A673 (cell line): ENCODE results near the gene IL15. TPM values are rescaled to one million over a fixed set of nuclear protein-coding genes. Genes with fewer than 3 reads are reported as not detected.

ENCODE experiments used
- BruUV-seq: library from RNA; stranded (reverse); fragments of 400-500 nt; replicated peaks from 2 replicates; lab custom pipeline; 2021; lab: Mats Ljungman, UMichigan
- CTCF ChIA-PET: fragments of 300-600 bp; sonication (Branson Sonifier 250); formaldehyde crosslinking; loops from one replicate; lab custom pipeline; 2022; ENCODE audit warnings: antibody characterized with exemption; lab: Charles Lee
- POLR2A ChIA-PET: fragments of 300-600 bp; sonication (Branson Sonifier 250); formaldehyde crosslinking; loops from one replicate; lab custom pipeline; 2022; ENCODE audit warnings: antibody characterized with exemption; ENCODE audit not compliant: low non-redundant PET; lab: Charles Lee
- DNase-seq: peaks from one replicate; pipeline ENCODE4 v3.0.0-alpha.2; 2015; ENCODE audit warnings: low spot score
- H3K27ac ChIP-seq: fragments of 200-600 bp; sonication (generic); 2 replicates; pipeline ENCODE4 v1.5.1; 2016; ENCODE audit warnings: mixed run types, low read depth, mild to moderate bottlenecking, mixed read lengths, antibody characterized with exemption, low read length; ENCODE audit not compliant: poor library complexity, severe bottlenecking
- H3K27me3 ChIP-seq: fragments of 200-600 bp; sonication (generic); replicated peaks from 2 replicates; pipeline ENCODE4 v1.6.1; 2017; ENCODE audit warnings: mixed run types, low read depth, mild to moderate bottlenecking, mixed read lengths, antibody characterized with exemption, low read length; ENCODE audit not compliant: insufficient read depth, poor library complexity
- H3K36me3 ChIP-seq: fragments of 200-600 bp; sonication (generic); 2 replicates; pipeline ENCODE4 v1.6.1; 2016; ENCODE audit warnings: mixed run types, mild to moderate bottlenecking, mixed read lengths, antibody characterized with exemption, low read length; ENCODE audit not compliant: insufficient read depth, poor library complexity, severe bottlenecking
- H3K4me1 ChIP-seq: fragments of 200-600 bp; sonication (generic); 2 replicates; pipeline ENCODE4 v1.6.1; 2017; ENCODE audit warnings: mixed run types, mild to moderate bottlenecking, mixed read lengths, antibody characterized with exemption, low read length; ENCODE audit not compliant: insufficient read depth, poor library complexity, severe bottlenecking
- H3K4me3 ChIP-seq: fragments of 200-600 bp; sonication (generic); 2 replicates; pipeline ENCODE4 v1.5.1; 2016; ENCODE audit warnings: low read depth, mixed run types, mild to moderate bottlenecking, mixed read lengths, low read length; ENCODE audit not compliant: poor library complexity, severe bottlenecking
- H3K9me3 ChIP-seq: fragments of 200-600 bp; sonication (generic); 2 replicates; pipeline ENCODE4 v1.6.1; 2016; ENCODE audit warnings: mixed run types, low read depth, mild to moderate bottlenecking, mixed read lengths, antibody characterized with exemption, low read length; ENCODE audit not compliant: poor library complexity, severe bottlenecking
- CTCF ChIP-seq: fragments of 300-800, 200-600 bp; sonication (generic); conservative IDR thresholded peaks from 2 replicates; pipeline ENCODE4 v1.5.1; 2017; ENCODE audit warnings: low read depth, mild to moderate bottlenecking, antibody characterized with exemption, low read length, moderate library complexity, mixed read lengths
- EZH2 ChIP-seq: fragments of 200-600 bp; sonication (generic); IDR thresholded peaks from 2 replicates; pipeline ENCODE4 v1.6.1; 2017; ENCODE audit warnings: borderline replicate concordance, low read depth, mild to moderate bottlenecking, mixed read lengths, antibody characterized with exemption, low read length; ENCODE audit not compliant: poor library complexity, severe bottlenecking
- intact Hi-C: fragments of 100-400 bp; cut with micrococcal nuclease; formaldehyde crosslinking; loops from one replicate; pipeline ENCODE4 v1.10.0; 2022; ENCODE audit not compliant: unreplicated experiment
- total RNA-seq: library from RNA; stranded (reverse); gene quantifications from 2 replicates; pipeline ENCODE4 v1.2.3, GENCODE V29; 2021

The IL15 gene
- total RNA-seq, 1 experiment from 2014 or later = 0.21 TPM

GRCh38 chr4:141719585-141719984, 83.2 kb downstream of the IL15 start:
- intact Hi-C loops = no loop called here
- H3K4me1 ChIP-seq = no peaks in the 10 kb centered on the region
- H3K9me3 ChIP-seq = no peaks in the 10 kb centered on the region
- no peak for DNase-seq
- no peaks in the 10 kb centered on the region for H3K36me3 ChIP-seq
- no peak for TF ChIP-seq CTCF
- TF ChIP-seq EZH2 = no peak
- POLR2A ChIA-PET = no interaction called here
- no peak overlapping the region for H3K4me3 ChIP-seq
- CTCF ChIA-PET = no interaction called here
- no TSS peak for BruUV-seq
- H3K27ac ChIP-seq = no peak overlapping the region
- H3K27me3 ChIP-seq = no peaks in the 10 kb centered on the region

GRCh38 chr4:141721174-141721573, 84.8 kb downstream of the IL15 start:
- POLR2A ChIA-PET = no interaction called here
- Histone ChIP-seq H3K36me3 (no peaks in the 10 kb centered on the region), H3K4me1 (no peaks in the 10 kb centered on the region), H3K27ac (no peak overlapping the region), H3K9me3 (no peaks in the 10 kb centered on the region), H3K4me3 (no peak overlapping the region), H3K27me3 (no peaks in the 10 kb centered on the region)
- DNase-seq = no peak
- TF ChIP-seq EZH2 (no peak), CTCF (no peak)
- no TSS peak for BruUV-seq
- intact Hi-C loops = no loop called here
- CTCF ChIA-PET = no interaction called here

- Histone ChIP-seq H3K4me3 (no peak overlapping the region), H3K27ac (no peak overlapping the region), H3K36me3 (no peaks in the 10 kb centered on the region), H3K27me3 (no peaks in the 10 kb centered on the region), H3K9me3 (no peaks in the 10 kb centered on the region), H3K4me1 (no peaks in the 10 kb centered on the region)
- ChIA-PET POLR2A (no interaction called here), CTCF (no interaction called here)
- BruUV-seq = no TSS peak
- intact Hi-C loops = no loop called here
- no peak for TF ChIP-seq CTCF
- TF ChIP-seq EZH2 = no peak
- DNase-seq = no peak
These were observed 88.3 kb downstream of the IL15 start for GRCh38 chr4:141724646-141725045.
